Effector memory CD4-positive, alpha-beta T cell (primary cell): ENCODE results near the gene TSPAN13.

Experiments
- DNase-seq, 3 donors: peaks; one replicate each; pipeline ENCODE4 v3.0.0-alpha.2; 2020
- H3K27ac ChIP-seq: 2 replicates; pipeline ENCODE4 v1.7.0; 2013; ENCODE audit warnings: mild to moderate bottlenecking, low read length, moderate library complexity; ENCODE audit not compliant: insufficient read depth, poor library complexity, severe bottlenecking
- H3K27me3 ChIP-seq: replicated peaks from 2 replicates; pipeline ENCODE4 v1.7.0; 2013; ENCODE audit warnings: mild to moderate bottlenecking, low read length; ENCODE audit not compliant: insufficient read depth, control insufficient read depth, poor library complexity, severe bottlenecking
- H3K36me3 ChIP-seq: 2 replicates; pipeline ENCODE4 v1.7.0; 2013; ENCODE audit warnings: mild to moderate bottlenecking, low read length, moderate library complexity; ENCODE audit not compliant: control insufficient read depth, insufficient read depth
- H3K4me1 ChIP-seq: 2 replicates; pipeline ENCODE4 v1.7.0; 2013; ENCODE audit warnings: low read length, mild to moderate bottlenecking; ENCODE audit not compliant: control insufficient read depth, insufficient read depth, poor library complexity, severe bottlenecking
- H3K4me3 ChIP-seq: 2 replicates; pipeline ENCODE4 v1.7.0; 2013; ENCODE audit warnings: low read length, low read depth, mild to moderate bottlenecking; ENCODE audit not compliant: insufficient read depth, poor library complexity, severe bottlenecking
- H3K9me3 ChIP-seq: 2 replicates; pipeline ENCODE4 v1.7.0; 2013; ENCODE audit warnings: mild to moderate bottlenecking, low read length, moderate library complexity; ENCODE audit not compliant: control insufficient read depth
- total RNA-seq, 3 donors: gene quantifications; one replicate each; lab custom pipeline; 2026; lab: John Stamatoyannopoulos, UW

TSPAN13 gene
- 0.09 to 0.35 (median 0.19) reads per million in 3 donors for total RNA-seq

- Histone ChIP-seq H3K36me3 (no peaks in the 10 kb centered on the region), H3K4me1 (peaks cover 4% of the 10 kb centered on the region), H3K4me3 (peak within 1 kb of the TSS; percentile 50), H3K9me3 (no peaks in the 10 kb centered on the region), H3K27me3 (no peaks in the 10 kb centered on the region), H3K27ac (no peak within 1 kb of the TSS)
- DNase-seq: peak; percentile 1 to 32 (median 16)
These were observed at the start of gene TSPAN13 for GRCh38 chr7:16753102-16753931. Gene TSPAN13 (plus strand): TSS chr7:16753755. CDS start chr7:16753968, 213 bp downstream.

GRCh38 chr7:16708511-16708910 is 45.0 kb upstream of the TSPAN13 start:
- Histone ChIP-seq H3K27me3 (no peaks in the 10 kb centered on the region), H3K36me3 (no peaks in the 10 kb centered on the region), H3K4me1 (no peaks in the 10 kb centered on the region), H3K4me3 (no peak overlapping the region), H3K27ac (no peak overlapping the region), H3K9me3 (no peaks in the 10 kb centered on the region)
- DNase-seq: no peak

GRCh38 chr7:16708980-16709379 is 44.6 kb upstream of the TSPAN13 start:
- DNase-seq: no peak
- Histone ChIP-seq H3K27ac (no peak overlapping the region), H3K4me3 (no peak overlapping the region)

DNA sequence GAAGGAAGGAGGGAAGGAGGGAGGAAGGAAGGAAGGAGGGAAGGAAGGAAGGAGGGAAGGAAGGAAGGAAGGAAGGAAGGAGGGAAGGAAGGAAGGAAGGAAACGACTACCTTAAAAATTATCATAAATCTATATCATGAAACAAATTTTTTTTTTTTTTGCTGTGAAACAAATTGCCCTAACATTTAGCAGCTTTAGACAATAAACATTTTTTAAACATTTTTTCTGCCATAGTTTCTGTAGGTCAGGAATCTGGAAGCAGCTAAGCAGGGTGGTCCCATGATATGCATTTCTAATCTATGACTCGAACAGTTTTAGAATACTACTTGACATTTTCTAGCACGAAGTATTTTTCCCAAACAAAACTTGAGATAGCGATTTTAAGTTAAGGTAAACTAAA is 42.9 kb upstream of the TSPAN13 start:
- Histone ChIP-seq H3K36me3 (no peaks in the 10 kb centered on the region), H3K9me3 (no peaks in the 10 kb centered on the region), H3K27me3 (no peaks in the 10 kb centered on the region), H3K4me3 (no peak overlapping the region), H3K4me1 (no peaks in the 10 kb centered on the region), H3K27ac (no peak overlapping the region)
- DNase-seq: no peak

More at GRCh38 chr7:16708980-16709379, 44.6 kb upstream of the TSPAN13 start:
- Histone ChIP-seq H3K4me1 (no peaks in the 10 kb centered on the region), H3K9me3 (no peaks in the 10 kb centered on the region), H3K27me3 (no peaks in the 10 kb centered on the region), H3K36me3 (no peaks in the 10 kb centered on the region)

- Histone ChIP-seq H3K9me3 (no peaks in the 10 kb centered on the region), H3K27ac (no peak overlapping the region), H3K4me3 (no peak overlapping the region), H3K4me1 (no peaks in the 10 kb centered on the region), H3K27me3 (no peaks in the 10 kb centered on the region), H3K36me3 (no peaks in the 10 kb centered on the region)
- no peak for DNase-seq
These were observed 41.8 kb upstream of the TSPAN13 start for GRCh38 chr7:16711730-16712129.

DNA sequence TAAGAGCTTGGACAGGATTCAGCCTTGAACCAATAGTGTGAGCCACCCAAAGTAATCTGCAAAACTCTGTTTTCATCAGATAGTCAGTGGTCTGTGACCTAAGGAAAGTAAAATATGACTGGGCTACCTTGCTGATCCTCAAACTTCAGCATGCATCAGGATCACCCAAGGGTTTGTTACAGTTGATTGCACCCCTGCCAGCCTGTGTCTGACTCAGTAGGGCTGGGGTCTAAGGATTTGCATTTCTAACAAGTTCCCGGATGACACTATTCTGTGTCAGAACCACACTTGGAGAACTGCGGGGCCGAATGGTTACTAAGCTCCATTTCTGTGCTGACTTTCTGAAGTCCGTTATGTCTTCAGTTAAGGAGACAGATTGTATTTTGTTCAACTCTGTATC is 40.6 kb upstream of the TSPAN13 start:
- Histone ChIP-seq H3K4me3 (no peak overlapping the region), H3K4me1 (no peaks in the 10 kb centered on the region), H3K36me3 (no peaks in the 10 kb centered on the region), H3K27me3 (no peaks in the 10 kb centered on the region), H3K9me3 (no peaks in the 10 kb centered on the region), H3K27ac (no peak overlapping the region)
- no peak for DNase-seq

DNA sequence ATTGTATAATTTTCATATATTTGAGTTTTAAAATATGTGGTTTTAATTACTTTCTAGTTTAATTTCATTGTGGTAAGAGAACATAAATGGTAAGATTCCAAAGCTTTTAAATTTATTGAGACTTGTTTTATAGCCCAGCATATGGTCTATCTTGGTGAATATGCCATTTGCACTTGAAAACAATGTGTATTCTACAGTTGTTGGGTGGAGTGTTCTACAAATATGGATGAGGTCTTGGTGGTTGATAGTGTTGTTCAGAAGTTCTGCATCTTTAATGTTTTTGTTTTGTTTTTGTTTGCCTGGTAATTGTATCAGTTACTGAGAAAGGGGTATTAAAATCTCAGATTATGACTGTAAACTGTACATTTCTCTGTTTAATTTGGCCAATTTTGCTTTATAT is 37.6 kb upstream of the TSPAN13 start:
- no peaks in the 10 kb centered on the region for H3K9me3 ChIP-seq
- H3K27me3 ChIP-seq: no peaks in the 10 kb centered on the region
- H3K36me3 ChIP-seq: no peaks in the 10 kb centered on the region
- no peak overlapping the region for H3K4me3 ChIP-seq
- DNase-seq: no peak
- H3K27ac ChIP-seq: no peak overlapping the region
- H3K4me1 ChIP-seq: no peaks in the 10 kb centered on the region

DNA sequence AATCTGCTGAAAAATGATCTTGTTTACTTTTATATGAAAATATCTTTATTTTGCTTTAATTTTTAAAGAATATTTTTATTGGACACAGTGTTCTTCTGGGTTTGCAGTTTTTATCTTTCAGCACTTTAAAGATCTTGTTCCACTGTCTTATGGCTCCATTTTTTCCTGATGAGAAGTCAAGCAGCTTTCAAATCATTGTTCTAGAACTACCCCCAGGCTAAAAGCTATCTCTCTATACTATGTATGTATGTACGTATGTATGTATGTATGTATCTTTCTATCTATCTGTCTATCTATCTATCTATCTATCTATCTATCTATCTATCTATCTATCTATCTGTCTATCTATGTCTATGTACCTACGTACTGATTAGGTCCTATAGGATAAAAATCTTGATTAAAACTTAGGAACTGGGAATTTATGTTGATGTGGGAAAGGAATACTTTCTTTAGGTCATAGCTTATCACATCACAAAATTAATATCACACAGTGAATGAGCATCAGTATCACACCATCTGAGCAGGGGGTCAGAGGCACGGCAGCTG is 35.4 kb upstream of the TSPAN13 start:
- H3K27me3 ChIP-seq: no peaks in the 10 kb centered on the region
- no peaks in the 10 kb centered on the region for H3K36me3 ChIP-seq
- H3K4me1 ChIP-seq: no peaks in the 10 kb centered on the region
- H3K27ac ChIP-seq: no peak overlapping the region
- no peak overlapping the region for H3K4me3 ChIP-seq
- no peaks in the 10 kb centered on the region for H3K9me3 ChIP-seq
- no peak for DNase-seq

- Histone ChIP-seq H3K9me3 (no peaks in the 10 kb centered on the region), H3K36me3 (no peaks in the 10 kb centered on the region), H3K4me1 (no peaks in the 10 kb centered on the region), H3K4me3 (no peak overlapping the region), H3K27ac (no peak overlapping the region), H3K27me3 (no peaks in the 10 kb centered on the region)
- DNase-seq: no peak
These were observed 33.9 kb upstream of the TSPAN13 start for GRCh38 chr7:16719699-16720098.

DNA sequence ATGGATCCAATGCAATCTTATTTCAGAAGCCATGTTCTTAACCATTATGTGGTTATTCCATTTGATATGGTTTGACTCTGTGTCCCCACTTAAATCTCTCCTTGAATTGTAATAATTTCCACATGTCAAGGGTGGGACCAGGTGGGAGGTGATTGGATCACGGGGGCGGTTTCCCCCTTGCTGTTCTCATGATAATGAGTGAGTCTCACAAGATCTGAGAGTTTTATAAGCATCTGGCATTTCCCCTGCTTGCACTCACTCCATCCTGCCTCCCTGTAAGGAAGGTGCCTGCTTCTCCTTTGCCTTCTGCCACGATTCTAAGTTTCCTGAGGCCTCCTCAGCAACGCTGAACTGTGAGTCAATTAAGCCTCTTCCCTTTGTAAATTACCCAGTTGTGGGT is 32.0 kb upstream of the TSPAN13 start:
- Histone ChIP-seq H3K4me1 (no peaks in the 10 kb centered on the region), H3K27ac (no peak overlapping the region), H3K9me3 (no peaks in the 10 kb centered on the region), H3K4me3 (no peak overlapping the region), H3K27me3 (no peaks in the 10 kb centered on the region), H3K36me3 (no peaks in the 10 kb centered on the region)
- DNase-seq: no peak
